Stimulated activated CD8-positive, alpha-beta memory T cell treated with anti-CD3 and anti-CD28 coated beads, Interleukin-7, amount 100 ng/mL, for 4 hours (primary cell): ENCODE results near the gene MAP3K12.
"Not testable (repeated sequence)": the region's sequence is repeated elsewhere in the genome, so short reads cannot be mapped to it uniquely, and the experiment has no call there.

Experiments
- DNase-seq, 2 donors: peaks; one replicate each; pipeline ENCODE4 v3.0.0-alpha.2; 2020; ENCODE audit warnings: low read depth in 2 of 2

The MAP3K12 gene

DNA sequence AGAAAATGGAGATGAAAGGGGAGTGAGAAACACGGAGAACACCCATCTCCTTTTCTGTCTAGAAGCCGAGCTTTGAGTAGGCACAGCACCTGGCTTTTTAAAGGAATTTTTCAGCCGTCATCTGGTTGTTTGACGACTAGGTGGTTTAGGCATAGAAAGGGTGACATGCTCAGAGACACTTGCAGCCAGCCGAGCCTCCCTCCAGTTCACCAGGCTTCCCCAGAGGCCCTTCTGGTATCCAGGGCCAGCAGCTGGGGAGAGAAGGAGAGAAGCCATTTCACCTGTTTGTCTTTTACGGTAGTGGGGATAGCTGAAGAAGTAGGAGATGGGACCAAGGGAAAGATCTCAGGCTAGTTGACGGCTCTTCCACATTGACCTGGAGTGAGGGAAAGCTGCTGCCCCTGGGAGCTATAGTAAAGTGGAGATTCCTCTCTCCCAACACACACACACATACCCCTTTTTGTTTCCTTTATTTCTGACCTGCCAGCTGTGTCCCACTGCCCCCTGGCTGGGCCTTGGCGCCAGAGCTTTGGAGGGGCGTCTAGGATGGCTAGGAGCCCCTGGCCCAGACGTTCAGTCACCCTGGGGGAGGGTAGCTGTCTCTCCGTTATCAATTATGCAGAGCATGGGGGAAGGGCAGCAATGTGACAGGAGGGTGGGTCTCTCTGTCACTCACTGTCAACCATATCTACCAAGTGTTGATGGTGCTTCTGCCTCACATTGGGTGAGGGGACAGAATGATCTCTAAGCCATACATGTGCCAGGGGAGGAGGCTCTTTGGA is 5.5 kb downstream of the MAP3K12 start:
- DNase-seq = no peak

DNA sequence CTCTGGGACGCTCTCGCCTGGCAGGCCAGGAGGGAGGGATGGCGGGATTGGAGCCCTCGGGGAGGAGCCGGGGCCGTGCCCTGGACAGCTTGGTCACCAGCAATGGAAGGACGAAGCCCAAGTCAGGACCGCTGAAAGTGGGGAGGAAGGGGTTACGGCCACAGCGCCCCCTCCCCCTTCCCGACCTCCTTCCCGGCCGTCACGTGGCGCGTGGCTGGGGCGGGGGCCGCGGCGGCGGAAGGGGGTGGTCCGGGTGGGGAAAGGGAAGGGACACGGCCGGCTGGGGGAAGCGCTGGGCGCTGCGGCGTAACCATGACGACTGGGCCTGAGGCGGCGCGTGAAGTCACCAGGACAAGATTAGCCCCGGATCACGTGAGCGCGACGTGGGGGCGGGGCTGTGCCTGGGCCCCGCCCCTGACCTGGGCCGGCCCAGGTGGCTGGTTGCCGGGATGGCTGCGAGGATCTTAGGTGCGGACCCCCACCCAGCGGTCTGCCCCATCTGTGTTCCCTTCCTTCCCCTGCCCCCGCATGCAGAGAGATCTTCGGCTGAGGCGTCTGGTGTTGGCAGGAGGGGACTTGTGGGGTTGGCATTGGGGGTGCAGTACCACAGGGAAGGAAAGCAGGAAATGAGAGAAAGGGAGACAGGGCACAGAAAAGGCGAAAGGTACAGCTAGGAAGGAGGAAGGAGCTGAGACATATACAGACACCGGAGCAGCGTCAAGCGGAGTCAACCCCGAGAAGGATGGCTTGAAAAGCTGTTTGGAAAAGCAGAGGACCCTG is 6.2 kb downstream of the MAP3K12 start:
- DNase-seq = peak; percentile 67 to 80

DNA sequence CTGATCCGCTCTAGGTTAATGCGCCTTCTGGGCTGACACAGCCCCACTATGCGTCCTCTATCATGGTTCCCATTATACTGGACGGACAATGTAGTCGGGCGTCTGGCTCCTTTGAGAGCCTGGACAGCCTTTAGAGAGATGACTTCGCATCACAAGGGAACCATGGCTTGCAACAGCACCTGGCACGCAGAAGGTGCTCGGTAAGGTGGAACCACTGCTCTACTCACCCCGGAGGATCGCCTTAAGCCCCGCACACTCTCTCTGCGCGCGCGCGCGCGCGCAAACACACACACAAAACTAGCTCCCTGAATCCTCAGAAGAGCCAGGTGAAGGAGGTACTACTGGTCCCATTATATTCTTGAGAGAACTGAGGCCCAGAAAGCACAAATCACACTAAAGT is 7.1 kb downstream of the MAP3K12 start:
- DNase-seq = no peak

DNA sequence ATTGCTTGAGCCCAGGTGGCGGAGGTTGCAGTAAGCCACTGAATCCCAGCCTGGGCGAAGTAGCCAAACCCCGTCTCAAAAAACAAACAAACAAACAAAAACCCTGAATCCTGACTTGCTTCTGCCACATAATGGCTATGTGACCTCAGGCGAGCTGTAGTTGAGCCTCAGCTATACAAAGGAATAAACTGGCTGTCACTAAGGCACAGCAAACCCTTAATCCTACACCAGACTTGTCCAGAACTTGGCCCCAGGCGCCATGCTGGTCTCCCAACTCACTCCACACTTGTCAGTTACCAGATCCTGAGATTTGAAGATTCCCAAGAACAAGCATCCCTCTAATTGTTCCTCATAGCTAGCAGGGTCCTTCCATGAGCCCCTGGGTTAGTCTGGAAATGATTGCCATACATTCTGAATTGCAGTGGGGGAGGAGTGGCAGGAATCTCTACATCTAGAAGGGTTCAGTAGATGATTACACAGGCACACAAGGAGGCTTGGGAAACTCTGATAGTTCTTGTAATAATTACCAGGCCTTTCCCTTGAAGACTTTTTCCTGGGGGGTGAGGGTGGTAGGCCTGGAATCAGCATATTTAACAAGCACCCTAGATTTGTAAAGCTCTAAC is 9.9 kb downstream of the MAP3K12 start:
- DNase-seq = no peak

DNA sequence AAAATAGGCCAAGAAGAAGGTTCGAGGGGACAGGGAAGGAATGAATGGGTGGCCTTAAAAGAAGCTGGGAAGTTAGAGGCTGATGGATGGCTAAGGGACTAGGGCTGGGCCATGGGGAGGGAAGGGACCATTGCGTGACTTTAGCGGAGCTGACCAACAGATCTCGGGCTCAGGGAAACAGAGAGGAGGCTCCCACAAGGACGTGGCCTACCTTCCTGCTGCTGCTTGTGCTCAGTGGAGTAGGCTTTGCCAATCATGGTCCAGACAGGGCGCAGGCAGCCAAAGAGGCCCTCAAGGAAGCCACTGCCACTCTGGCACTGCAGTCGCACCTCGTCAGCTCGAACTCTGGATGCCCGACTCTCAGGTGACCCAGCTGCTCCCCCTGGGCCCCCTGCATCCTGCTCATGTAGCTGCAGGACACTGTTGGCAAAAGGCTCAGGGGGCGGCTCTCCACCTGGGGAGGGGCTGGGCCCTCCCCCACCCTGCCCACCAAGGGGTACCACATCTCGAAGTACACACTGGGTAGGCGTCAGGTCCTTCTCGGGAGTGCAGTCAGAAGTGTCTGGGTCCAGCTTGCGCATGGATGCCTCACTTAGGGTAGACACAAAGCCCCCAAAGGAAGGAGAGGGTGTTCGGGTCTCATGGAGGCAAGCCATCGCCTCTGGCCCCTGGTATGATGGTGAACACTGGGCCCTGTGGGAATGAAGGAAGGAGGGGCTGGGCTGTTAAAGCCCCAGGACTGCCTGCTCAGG is 12.3 kb downstream of the MAP3K12 start:
- no peak for DNase-seq

DNA sequence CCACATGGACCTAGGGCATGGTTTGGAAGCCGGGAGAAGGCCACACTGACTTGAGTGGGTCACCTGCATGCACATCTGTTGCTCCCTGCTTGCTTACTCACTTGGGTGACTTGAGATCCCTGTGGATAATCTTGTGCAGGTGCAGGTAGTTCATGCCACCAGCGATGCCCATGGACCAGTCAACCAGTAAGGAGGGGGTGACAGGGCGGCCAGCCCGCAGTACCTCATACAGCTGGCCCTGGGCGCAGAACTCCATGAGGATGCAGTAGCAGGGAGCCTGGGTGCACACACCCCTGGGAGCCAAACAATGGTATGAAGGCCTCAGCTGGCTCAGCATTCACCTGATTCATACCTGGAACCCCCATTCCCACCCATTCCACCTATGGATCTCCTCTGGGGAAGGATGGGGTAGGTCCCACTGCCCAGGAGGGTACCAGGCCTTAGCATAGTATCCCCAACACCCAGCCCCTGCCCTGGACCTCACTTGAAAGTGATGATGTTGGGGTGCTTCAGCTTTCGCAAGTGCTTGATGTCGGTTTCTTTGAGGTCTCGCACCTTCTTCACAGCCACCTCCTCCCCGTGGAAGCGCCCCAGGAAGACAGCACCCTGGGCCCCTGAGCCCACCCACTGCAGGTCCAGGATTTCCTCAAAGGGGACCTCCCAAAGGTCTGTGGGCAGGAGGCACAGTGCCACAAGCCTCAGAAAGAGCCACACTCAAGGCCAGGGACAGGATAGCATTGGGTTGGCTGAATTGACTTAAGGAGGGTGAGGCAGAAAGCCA is 13.1 kb downstream of the MAP3K12 start:
- no peak for DNase-seq

DNA sequence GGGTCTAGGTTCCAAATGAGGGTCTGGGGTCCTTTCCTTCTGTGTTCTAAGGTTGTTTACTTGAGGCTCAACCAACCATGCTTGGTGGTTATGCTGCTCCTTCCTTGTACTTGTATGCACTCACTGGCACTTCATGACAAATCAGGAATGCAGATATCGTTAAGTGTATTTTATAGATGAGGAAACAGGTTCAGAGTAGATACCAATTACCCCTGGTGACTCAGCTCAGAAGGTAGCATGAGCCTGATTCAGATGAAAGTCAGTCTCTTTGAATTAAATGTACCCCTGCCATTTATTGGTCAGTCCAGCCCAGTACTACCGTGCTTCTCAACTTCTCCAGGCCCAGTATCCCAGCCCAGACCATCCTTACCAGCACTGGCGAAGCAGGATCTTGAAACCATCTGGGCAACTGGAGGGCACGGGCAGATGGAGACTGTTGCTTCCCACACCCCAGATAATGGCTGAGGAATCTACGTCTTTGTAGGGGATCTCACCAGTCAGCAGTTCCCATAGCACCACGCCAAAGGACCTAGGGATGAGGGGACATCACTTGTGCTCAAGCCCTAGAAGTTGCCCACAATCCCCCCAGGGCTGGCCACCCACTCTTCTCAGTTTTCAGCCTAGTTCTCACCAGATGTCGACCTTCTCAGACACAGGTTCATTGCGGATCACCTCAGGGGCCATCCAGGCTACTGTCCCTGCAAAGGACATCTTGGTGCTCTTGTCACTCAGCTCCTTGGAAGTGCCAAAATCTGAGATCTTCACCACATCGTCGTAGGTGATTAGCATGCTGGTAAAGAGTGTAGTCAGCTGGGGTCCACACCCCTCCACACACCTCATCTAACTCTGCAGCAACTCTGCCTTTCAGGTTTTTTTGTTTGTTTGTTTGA is 14.3 kb downstream of the MAP3K12 start:
- no peak for DNase-seq

DNA sequence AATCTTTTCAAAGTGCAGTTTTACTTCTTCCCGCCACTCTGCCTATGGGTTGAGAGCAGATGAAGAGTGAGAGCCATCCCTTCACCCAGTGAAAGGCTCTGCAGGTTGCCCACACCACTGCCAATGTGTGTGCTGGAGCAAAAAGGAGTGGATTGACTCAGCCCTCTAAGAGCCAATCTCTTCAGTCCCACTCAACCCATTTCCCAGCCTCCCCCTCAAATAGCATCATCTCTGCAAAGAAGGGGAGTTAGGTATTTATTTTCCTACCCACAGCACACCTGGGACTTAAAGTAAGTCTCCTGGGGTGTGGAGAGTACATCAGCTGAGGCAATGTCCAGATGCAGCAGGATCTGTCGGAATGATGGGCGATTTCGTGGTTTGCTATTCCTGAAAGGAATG is 15.3 kb downstream of the MAP3K12 start:
- DNase-seq = no peak

DNA sequence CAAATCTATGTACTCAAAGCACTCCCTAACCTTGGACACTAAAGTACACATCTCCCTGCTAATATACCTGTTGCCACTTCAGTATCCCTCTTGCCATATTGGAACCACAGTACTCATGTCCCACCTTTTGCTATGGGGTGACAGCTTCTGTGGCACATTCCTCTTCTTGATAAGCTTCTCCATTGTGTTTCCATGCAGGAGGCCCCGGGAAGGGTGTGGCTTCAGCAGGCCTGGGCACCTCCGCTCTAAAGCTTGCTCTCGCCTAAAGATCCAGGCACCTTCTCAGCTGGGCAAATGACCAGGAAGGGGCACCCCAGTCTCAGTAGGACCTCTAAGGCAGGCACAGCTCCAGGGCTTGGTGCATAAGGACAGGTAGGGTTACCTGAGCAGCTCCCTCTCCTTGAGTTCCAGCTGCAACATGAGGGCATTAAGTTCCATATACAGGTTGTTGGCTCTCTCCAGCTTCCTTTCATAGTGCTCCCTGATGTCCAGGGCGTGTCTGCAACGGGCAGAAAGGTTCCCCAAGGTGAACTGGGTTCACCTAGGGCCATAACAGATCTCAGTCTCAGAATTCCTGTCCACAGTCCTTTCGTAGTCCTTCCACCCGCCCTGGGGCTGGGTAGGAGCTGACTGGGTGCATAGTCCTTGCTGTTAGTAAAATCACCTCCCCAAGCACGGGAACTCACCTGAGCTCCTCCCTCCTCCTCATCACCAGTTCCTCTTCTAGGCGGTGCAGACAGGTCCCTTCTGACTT is 15.9 kb downstream of the MAP3K12 start:
- no peak for DNase-seq

DNA sequence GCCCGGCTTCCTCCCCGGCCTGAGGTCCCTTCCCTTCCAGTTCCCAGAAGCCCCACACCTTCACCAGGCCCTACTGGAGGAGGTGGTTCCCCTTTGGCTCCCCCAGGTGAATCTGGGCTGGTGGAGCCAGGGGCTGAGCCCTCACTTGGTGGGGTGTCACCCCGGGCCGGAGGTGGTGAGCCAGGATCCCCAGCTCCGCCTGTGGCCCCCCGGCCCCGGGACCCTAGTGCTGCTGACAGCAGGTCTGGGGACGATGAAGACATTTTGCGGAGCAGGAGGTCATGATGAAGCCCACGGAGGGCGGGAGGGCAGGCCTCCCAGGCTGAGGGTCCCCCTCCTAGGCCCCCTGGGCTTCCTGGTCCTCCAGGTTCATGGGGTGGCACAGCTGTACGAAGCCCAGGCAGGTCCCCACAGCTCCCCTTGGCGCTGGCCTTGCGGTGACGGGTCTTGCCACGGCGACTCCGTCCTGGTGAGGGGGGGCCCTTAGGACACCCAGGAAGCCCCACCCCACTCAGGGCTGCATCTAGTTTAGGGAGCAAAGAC is 16.6 kb downstream of the MAP3K12 start:
- no peak for DNase-seq

DNA sequence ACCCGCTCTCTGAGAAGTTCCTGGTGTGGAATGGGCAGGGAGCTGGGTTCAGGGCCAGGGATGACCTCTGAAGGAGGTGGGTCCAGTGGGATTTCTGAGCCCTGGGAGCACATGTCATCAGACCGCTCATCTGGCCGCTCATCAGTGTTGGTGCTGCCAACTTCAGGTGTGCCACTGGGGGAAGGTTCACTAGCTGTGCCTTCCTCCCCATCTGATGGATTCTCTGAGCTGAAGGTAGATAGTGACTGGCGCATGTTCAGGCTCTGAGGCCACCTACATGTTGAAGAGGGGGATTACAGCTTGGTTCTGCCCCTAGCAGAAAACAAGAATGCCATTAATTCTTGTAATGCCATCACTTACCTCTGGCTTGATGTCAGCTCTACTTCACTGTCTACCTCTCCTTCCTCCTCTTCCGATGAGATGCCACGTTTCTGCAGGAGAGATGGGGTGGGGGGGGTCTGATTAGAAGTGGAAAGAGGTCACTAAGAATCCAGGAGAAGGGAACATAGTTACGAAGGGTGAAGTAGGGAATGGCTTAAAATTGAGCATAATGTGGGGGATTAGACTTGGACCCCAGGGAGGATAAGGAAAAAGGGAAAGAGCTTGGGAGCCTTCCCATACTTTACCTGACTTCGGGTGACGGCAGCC is 17.2 kb downstream of the MAP3K12 start:
- no peak for DNase-seq

DNA sequence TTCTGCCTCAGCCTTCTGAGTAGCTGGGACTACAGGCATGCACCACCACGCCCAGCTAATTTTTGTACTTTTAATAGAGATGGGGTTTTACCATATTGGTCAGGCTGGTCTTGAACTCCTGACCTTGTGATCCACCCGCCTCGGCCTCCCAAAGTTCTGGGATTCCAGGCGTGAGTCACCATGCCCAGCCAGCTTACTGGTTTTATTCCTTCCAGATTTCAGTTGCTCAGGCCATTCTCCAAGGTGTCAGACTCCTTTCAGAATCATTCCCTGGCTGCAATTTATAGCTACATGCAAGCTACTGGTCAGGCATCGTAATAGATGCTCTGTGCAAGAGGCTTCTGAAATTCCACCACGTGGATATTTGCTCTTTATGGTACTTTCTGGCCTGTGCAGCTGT is 17.8 kb downstream of the MAP3K12 start:
- DNase-seq = not testable (repeated sequence)

DNA sequence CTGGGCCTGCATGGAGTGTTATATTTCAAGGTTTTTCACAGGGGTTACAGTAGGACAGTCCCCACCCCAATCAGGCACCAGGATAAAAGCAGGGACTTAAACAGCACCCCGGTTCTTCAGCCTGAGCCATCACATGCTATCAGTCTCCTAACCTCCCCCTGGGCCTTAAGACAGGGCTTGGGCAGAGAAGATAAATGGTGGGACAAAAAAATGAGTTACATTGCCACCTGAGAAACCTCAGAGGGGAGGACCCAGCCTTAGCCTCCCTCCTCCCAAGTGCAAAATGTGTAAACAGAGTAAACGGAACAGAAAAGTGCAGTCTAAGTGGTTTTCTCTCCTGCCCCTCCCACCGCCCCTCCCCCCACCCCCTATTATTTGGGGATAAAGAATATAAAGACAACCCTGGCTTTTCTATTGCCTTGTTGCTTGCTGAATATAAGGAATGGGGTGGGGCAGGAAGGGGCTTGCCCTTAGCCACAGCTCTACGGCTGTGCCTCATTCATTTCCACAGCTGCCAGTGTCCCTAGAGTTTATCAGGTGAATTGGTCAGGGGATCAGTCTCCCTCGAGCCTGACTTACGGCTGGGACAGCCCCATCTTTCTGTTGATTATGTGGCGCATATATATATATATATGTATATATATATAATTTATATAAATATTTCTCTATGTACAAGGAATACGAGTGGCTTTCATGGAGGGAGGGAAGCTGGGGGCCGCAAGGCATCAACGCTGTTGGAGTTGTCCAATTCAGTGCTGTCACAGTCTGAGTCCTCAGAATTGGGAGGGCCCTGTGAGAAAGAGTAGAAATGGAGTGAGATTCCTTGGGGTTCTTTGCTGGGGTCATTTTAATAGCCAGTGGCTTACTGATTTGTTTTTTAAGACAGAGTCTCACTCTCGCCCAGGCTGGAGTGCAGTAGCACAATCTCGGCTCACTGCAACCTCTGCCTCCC is 18.5 kb downstream of the MAP3K12 start:
- DNase-seq = no peak

DNA sequence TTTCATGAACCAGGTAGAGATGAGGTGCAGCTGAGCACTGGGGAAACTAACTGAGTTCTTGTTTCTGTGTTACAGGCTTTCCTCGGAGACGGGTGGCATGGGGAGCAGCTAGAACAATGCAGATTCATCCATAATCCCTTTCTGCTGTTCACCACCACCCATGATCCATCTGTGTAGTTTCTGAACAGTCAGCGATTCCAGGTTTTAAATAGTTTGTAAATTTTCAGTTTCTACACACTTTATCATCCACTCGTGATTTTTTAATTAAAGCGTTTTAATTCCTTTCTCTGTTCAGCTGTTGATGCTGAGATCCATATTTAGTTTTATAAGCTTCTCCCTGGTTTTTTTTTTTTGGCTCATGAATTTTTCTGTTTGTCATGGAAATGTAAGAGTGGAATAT is 19.9 kb downstream of the MAP3K12 start:
- no peak for DNase-seq

DNA sequence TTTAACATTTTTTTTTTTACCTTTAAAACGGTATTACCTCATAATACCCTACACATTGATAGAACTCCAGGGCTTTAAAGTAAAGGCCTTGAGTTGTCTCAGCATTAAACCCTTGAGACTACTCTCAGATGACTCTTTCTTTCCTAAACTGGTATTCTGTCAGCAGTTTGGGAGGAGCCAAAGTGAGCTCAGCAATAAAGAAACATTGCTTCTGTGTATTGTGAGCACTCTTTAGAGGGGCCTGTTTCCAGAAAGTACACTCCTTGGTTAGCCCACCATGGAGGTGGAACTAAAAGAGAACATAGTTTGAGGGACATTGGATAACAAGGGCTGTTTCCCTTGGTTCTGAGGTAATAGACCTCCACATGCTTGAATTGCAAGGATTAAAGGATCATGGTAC is 20.4 kb downstream of the MAP3K12 start:
- DNase-seq = no peak

DNA sequence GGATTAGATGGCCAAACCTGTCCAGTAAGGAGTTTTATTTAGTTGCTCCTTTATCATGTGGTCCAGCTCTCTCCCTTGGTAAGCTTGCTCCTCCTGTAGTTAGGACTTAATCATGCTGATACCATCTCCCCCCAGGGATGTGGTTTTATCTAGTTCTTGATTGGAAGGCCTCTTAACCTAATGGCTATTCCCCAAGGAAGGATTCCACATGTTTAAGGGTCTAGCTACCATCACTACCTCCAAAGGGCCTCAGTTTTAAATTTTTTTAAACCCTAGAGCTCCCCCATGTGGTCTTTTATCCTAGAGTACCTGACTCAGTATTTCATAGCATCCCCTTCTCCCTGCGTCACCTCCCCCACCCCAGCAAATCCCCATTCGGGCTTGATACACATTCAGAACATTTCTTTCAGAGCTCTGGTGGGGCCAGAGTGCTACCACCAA is 22.5 kb downstream of the MAP3K12 start:
- no peak for DNase-seq

DNA sequence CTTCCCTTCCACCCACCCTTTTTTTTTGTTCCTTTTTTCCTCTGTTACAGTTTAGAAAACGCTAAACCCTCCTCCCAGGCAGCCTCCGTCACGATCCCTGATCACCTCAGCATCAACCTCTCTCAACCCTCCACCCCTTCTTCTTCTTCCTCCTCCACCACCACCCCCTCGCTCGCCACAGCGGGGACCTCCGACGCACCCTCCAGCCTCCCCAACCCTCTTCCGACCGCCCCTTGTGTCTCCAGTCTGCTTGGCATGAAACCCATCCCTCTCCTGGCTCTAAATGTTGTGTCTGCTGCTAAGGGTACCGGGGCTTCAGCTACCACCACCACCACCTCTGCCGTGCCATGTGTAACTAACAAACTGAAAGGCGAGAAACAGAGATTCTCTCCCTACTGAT is 24.4 kb downstream of the MAP3K12 start:
- no peak for DNase-seq

DNA sequence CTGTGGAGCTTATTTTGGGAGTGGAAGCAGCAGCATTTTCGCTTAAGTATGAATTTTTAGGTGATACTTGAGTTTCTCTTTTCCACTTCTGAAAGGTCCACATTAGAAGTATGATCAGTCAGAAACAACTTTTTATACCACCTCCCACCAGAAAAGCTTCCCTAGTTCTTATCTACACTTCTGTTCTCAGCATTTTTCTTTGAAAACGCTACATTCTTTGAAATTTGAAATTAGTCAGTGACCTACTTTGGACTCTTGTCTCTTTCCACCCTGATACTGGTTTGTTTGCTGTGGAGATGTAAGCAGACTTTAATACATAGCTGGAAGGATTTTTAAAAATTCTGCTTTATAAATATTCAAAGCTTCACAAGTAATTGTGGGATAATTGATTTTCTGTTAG is 25.2 kb downstream of the MAP3K12 start:
- no peak for DNase-seq
